Mesenchymal stem cell (in vitro differentiated cells and primary cell): ENCODE measurements around the gene LIPM.
"Not testable (repeated sequence)": the region's sequence is repeated elsewhere in the genome, so short reads cannot be mapped to it uniquely, and the experiment has no call there.

Experiments
- DNase-seq: peaks from one replicate; pipeline ENCODE4 v3.0.0-alpha.2; 2013
- H2AFZ ChIP-seq: one replicate; pipeline ENCODE4 v1.6.1; 2013; ENCODE audit warnings: low read depth, mild to moderate bottlenecking, control low read depth, inconsistent platforms, low read length, moderate library complexity
- H2AK5ac ChIP-seq: 2 replicates; pipeline ENCODE4 v1.6.1; 2013; ENCODE audit warnings: low read length, moderate library complexity, mild to moderate bottlenecking, inconsistent platforms; ENCODE audit not compliant: severe bottlenecking
- H2BK120ac ChIP-seq: one replicate; pipeline ENCODE4 v1.6.1; 2013; ENCODE audit warnings: low read depth, mild to moderate bottlenecking, inconsistent platforms, low read length, moderate library complexity
- H2BK12ac ChIP-seq, 2 experiments: one replicate each; pipeline ENCODE4 v1.6.1; 2013; ENCODE audit warnings: inconsistent platforms in 2 of 2, low read length in 2 of 2, mild to moderate bottlenecking in 2 of 2, moderate library complexity in 2 of 2, control low read depth in 1 of 2
- H2BK15ac ChIP-seq: one replicate; pipeline ENCODE4 v1.6.1; 2013; ENCODE audit warnings: mild to moderate bottlenecking, low read depth, inconsistent platforms; ENCODE audit not compliant: poor library complexity, severe bottlenecking
- H2BK5ac ChIP-seq: 2 replicates; pipeline ENCODE4 v1.6.1; 2013; ENCODE audit warnings: low read depth, mild to moderate bottlenecking, low read length, control low read depth, inconsistent platforms; ENCODE audit not compliant: poor library complexity, severe bottlenecking
- H3K14ac ChIP-seq, 2 experiments: one replicate each; pipeline ENCODE4 v1.6.1; 2013; ENCODE audit warnings: inconsistent platforms in 2 of 2, low read length in 2 of 2, control low read depth in 1 of 2, mild to moderate bottlenecking in 1 of 2, moderate library complexity in 1 of 2
- H3K18ac ChIP-seq, 2 experiments: one replicate each; pipeline ENCODE4 v1.6.1; 2013; ENCODE audit warnings: inconsistent platforms in 2 of 2, low read length in 2 of 2, control low read depth in 1 of 2, low read depth in 1 of 2, mild to moderate bottlenecking in 1 of 2
- H3K23ac ChIP-seq, 2 experiments: one replicate each; pipeline ENCODE4 v1.6.1; 2013; ENCODE audit warnings: inconsistent platforms in 2 of 2, low read length in 2 of 2, mild to moderate bottlenecking in 2 of 2, moderate library complexity in 2 of 2, control low read depth in 1 of 2
- H3K27ac ChIP-seq: 2 replicates; pipeline ENCODE4 v1.5.1; 2013; ENCODE audit warnings: mild to moderate bottlenecking, moderate library complexity, low read length, control low read depth, inconsistent platforms; ENCODE audit not compliant: poor library complexity, severe bottlenecking
- H3K27me3 ChIP-seq, 2 experiments: 2 replicates each; pipeline versions ENCODE4 v1.6.1 to v1.7.0; 2013; ENCODE audit warnings: low read length in 2 of 2, mild to moderate bottlenecking in 2 of 2, moderate library complexity in 2 of 2, control low read depth in 1 of 2, inconsistent platforms in 1 of 2; ENCODE audit not compliant: control insufficient read depth in 1 of 2, insufficient read depth in 1 of 2
- H3K36me3 ChIP-seq, 2 experiments: 2 replicates each; pipeline versions ENCODE4 v1.6.1 to v1.7.0; 2013; ENCODE audit warnings: low read length in 2 of 2, control low read depth in 1 of 2, inconsistent platforms in 1 of 2, low read depth in 1 of 2, mild to moderate bottlenecking in 1 of 2; ENCODE audit not compliant: insufficient read depth in 2 of 2, control insufficient read depth in 1 of 2
- H3K4ac ChIP-seq, 2 experiments: one replicate each; pipeline ENCODE4 v1.6.1; 2013; ENCODE audit warnings: inconsistent platforms in 2 of 2, low read length in 2 of 2, mild to moderate bottlenecking in 2 of 2, moderate library complexity in 2 of 2, control low read depth in 1 of 2, low read depth in 1 of 2
- H3K4me1 ChIP-seq: 2 replicates; pipeline ENCODE4 v1.6.1; 2013; ENCODE audit warnings: low read depth, low read length, control low read depth; ENCODE audit not compliant: control insufficient read depth, insufficient read depth
- H3K4me2 ChIP-seq: 2 replicates; pipeline ENCODE4 v1.6.1; 2013; ENCODE audit warnings: low read length, mild to moderate bottlenecking, inconsistent platforms; ENCODE audit not compliant: poor library complexity, severe bottlenecking
- H3K4me3 ChIP-seq, 2 experiments: 2 replicates each; pipeline versions ENCODE4 v1.5.1 to v1.7.0; 2013; ENCODE audit warnings: low read length in 2 of 2, mild to moderate bottlenecking in 2 of 2, control low read depth in 1 of 2, low read depth in 1 of 2; ENCODE audit not compliant: insufficient read depth in 1 of 2
- H3K79me1 ChIP-seq: replicated peaks from 2 replicates; pipeline ENCODE4 v1.6.1; 2013; ENCODE audit warnings: mild to moderate bottlenecking, control low read depth, low read length, inconsistent platforms; ENCODE audit not compliant: poor library complexity, severe bottlenecking
- H3K9ac ChIP-seq: 2 replicates; pipeline ENCODE4 v1.7.0; 2013; ENCODE audit warnings: mild to moderate bottlenecking, low read length, moderate library complexity
- H3K9me3 ChIP-seq: 2 replicates; pipeline ENCODE4 v1.7.0; 2013; ENCODE audit warnings: mild to moderate bottlenecking, low read length; ENCODE audit not compliant: control insufficient read depth
- H4K8ac ChIP-seq: one replicate; pipeline ENCODE4 v1.6.1; 2013; ENCODE audit warnings: inconsistent platforms, mild to moderate bottlenecking, low read length, moderate library complexity
- H4K91ac ChIP-seq: one replicate; pipeline ENCODE4 v1.6.1; 2013; ENCODE audit warnings: mild to moderate bottlenecking, low read length, inconsistent platforms
- WGBS: methylation state at CpG from one replicate; pipeline ENCODE4 v1.1.7; 2013; ENCODE audit warnings: mixed read lengths; 5-methylcytosine and 5-hydroxymethylcytosine counted together

Gene LIPM

DNA sequence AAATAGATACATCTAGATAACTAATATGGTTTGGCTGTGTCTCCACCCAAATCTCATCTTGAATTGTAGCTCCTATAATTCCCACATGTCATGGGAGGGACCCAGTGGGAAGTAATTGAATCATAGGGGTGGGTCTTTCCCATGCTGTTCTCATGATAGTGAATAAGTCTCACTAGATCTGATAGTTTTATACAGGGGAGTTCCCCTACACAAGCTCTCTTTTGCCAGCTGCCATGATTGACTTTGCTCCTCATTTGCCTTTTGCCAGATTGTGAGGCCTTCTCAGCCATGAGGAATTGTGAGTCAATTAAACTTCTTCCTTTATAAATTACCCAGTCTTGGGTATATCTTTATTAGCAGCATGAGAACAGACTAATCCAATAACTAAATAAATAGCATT lies 35.1 kb downstream of the LIPM start:
- not testable (repeated sequence) for H3K79me1 ChIP-seq, H3K23ac ChIP-seq, H3K4ac ChIP-seq, H3K36me3 ChIP-seq, H4K8ac ChIP-seq, H3K14ac ChIP-seq, H3K9ac ChIP-seq, H2BK12ac ChIP-seq, H3K18ac ChIP-seq, H3K27ac ChIP-seq, H2AK5ac ChIP-seq, H3K4me2 ChIP-seq, H3K9me3 ChIP-seq, H3K4me3 ChIP-seq, H3K27me3 ChIP-seq, H2BK15ac ChIP-seq, DNase-seq, H4K91ac ChIP-seq, H2BK5ac ChIP-seq, H3K4me1 ChIP-seq, H2BK120ac ChIP-seq, H2AFZ ChIP-seq

GRCh38 chr10:88838766-88839350 lies 36.3 kb downstream of the LIPM start:
- Histone ChIP-seq H3K4me2 (no peak overlapping the region), H3K18ac (no peak overlapping the region), H3K36me3 (no peaks in the 10 kb centered on the region), H3K79me1 (no peaks in the 10 kb centered on the region), H3K27me3 (no peaks in the 10 kb centered on the region), H3K4me3 (no peak overlapping the region), H2BK12ac (no peak overlapping the region), H3K4me1 (no peaks in the 10 kb centered on the region), H2BK120ac (no peak overlapping the region), H2AFZ (no peak overlapping the region), H3K23ac (no peak overlapping the region), H3K27ac (no peak overlapping the region), H2AK5ac (no peak overlapping the region), H3K9me3 (no peaks in the 10 kb centered on the region), H2BK15ac (no peak overlapping the region), H4K91ac (no peak overlapping the region), H3K9ac (no peak overlapping the region), H4K8ac (no peak overlapping the region), H3K14ac (no peak overlapping the region), H2BK5ac (no peak overlapping the region), H3K4ac (no peak overlapping the region)
- 89% methylated on average over 5 of the region's 5 CpGs for WGBS
- DNase-seq = no peak

DNA sequence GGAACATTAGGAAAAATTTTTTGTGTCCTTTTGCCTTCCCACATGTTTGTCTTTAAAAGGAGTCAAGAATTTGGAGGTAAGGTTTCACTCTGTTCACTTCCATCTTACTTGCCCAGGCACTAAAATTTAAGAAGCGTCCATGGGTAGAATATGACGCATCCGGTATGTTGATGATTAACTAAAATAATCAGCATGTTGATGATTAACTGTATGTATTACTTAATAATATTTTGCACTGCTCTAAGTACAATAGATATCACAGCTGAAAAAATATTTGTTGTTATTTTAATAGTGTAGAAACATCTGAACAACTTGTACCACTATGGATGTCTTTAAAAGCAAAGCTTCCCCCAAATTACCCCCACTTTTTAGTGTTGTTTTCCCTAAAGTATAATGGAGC lies 37.6 kb downstream of the LIPM start:
- H3K36me3 ChIP-seq = no peaks in the 10 kb centered on the region
- no peaks in the 10 kb centered on the region for H3K9me3 ChIP-seq
- WGBS = no CpG with 5 or more reads among the region's 3 CpGs
- no peak overlapping the region for H4K8ac ChIP-seq
- no peak for DNase-seq
- no peak overlapping the region for H2BK15ac ChIP-seq
- H3K4me1 ChIP-seq = no peaks in the 10 kb centered on the region
- no peaks in the 10 kb centered on the region for H3K79me1 ChIP-seq
- no peak overlapping the region for H2AK5ac ChIP-seq
- no peak overlapping the region for H3K14ac ChIP-seq
- no peak overlapping the region for H2BK5ac ChIP-seq
- no peak overlapping the region for H4K91ac ChIP-seq
- H3K27me3 ChIP-seq = no peaks in the 10 kb centered on the region
- H3K4me2 ChIP-seq = no peak overlapping the region
- H2AFZ ChIP-seq = no peak overlapping the region
- H3K23ac ChIP-seq = no peak overlapping the region
- H3K9ac ChIP-seq = no peak overlapping the region
- peak overlapping the region; percentile 43 for H3K27ac ChIP-seq
- no peak overlapping the region for H2BK120ac ChIP-seq
- H2BK12ac ChIP-seq = no peak overlapping the region
- no peak overlapping the region for H3K4ac ChIP-seq
- no peak overlapping the region for H3K18ac ChIP-seq
- H3K4me3 ChIP-seq = no peak overlapping the region

- H2BK12ac ChIP-seq = no peak overlapping the region
- H3K79me1 ChIP-seq = no peaks in the 10 kb centered on the region
- no peak overlapping the region for H2BK15ac ChIP-seq
- H3K4ac ChIP-seq = no peak overlapping the region
- H3K36me3 ChIP-seq = no peaks in the 10 kb centered on the region
- peak overlapping the region; percentile 18 for H2AK5ac ChIP-seq
- H3K4me1 ChIP-seq = no peaks in the 10 kb centered on the region
- H2BK5ac ChIP-seq = no peak overlapping the region
- H3K4me3 ChIP-seq = no peak overlapping the region
- no peak overlapping the region for H3K9ac ChIP-seq
- WGBS = 78% methylated on average over 3 of the region's 5 CpGs
- no peak overlapping the region for H2BK120ac ChIP-seq
- no peak overlapping the region for H3K4me2 ChIP-seq
- no peak overlapping the region for H2AFZ ChIP-seq
- H3K9me3 ChIP-seq = no peaks in the 10 kb centered on the region
- H3K27ac ChIP-seq = no peak overlapping the region
- H3K14ac ChIP-seq = no peak overlapping the region
- no peak overlapping the region for H3K18ac ChIP-seq
- no peak for DNase-seq
- no peaks in the 10 kb centered on the region for H3K27me3 ChIP-seq
- no peak overlapping the region for H4K8ac ChIP-seq
- H4K91ac ChIP-seq = no peak overlapping the region
- no peak overlapping the region for H3K23ac ChIP-seq
These were observed 38.4 kb downstream of the LIPM start for GRCh38 chr10:88840881-88841280.
